Psoas muscle (tissue), 8 donors: ENCODE measurements around the gene CTBP2. TPM values are rescaled to one million over a fixed set of nuclear protein-coding genes. Genes with fewer than 3 reads are reported as not detected.
A peak's percentile ranks its signal among the peaks of the same experiment; 100 is the strongest.

Experiments used
- ATAC-seq, 4 donors: fragments of 200-7000 bp; cut with Tn5 transposase; one replicate each; pipeline ENCODE4 v1.9.1; 2020; ENCODE audit warnings: moderate library complexity in 3 of 4, mild to moderate bottlenecking in 2 of 4
- DNase-seq, 2 donors: peaks; one replicate each; pipeline ENCODE4 v3.0.0-alpha.2; 2020
- H3K27ac ChIP-seq: fragments of 200-600 bp; one replicate; pipeline ENCODE4 v1.8.0; 2022
- H3K27me3 ChIP-seq, 3 donors: fragments of 200-600 bp in 1 of 3; one replicate each; pipeline versions ENCODE4 v1.6.1 to v1.8.0; 2013 to 2022; ENCODE audit warnings: low read length in 2 of 3, mild to moderate bottlenecking in 2 of 3, moderate library complexity in 1 of 3; ENCODE audit not compliant: insufficient read depth in 3 of 3
- H3K36me3 ChIP-seq, 2 donors: fragments of 200-600 bp in 1 of 2; one replicate each; pipeline versions ENCODE4 v1.6.1 to v1.8.0; 2013 to 2022; ENCODE audit warnings: low read depth in 1 of 2, mild to moderate bottlenecking in 1 of 2, moderate library complexity in 1 of 2; ENCODE audit not compliant: insufficient read depth in 1 of 2
- H3K4me1 ChIP-seq: fragments of 200-600 bp; one replicate; pipeline ENCODE4 v1.8.0; 2022
- H3K4me3 ChIP-seq: fragments of 200-600 bp; one replicate; pipeline ENCODE4 v1.8.0; 2022; ENCODE audit warnings: mild to moderate bottlenecking
- H3K9me3 ChIP-seq: fragments of 200-600 bp; one replicate; pipeline ENCODE4 v1.8.0; 2022
- CTCF ChIP-seq: fragments of 200-600 bp; IDR thresholded peaks from one replicate; pipeline ENCODE4 v1.8.0; 2022; ENCODE audit warnings: antibody characterized with exemption
- WGBS, 3 donors: extraction: QIAGEN DNeasy Blood & Tissue Kit; methylation state at CpG; one replicate each; pipeline versions ENCODE4 v1.1.6 to v1.1.7; 2013; 5-methylcytosine and 5-hydroxymethylcytosine counted together
- intact Hi-C, 2 donors: fragments of 100-400 bp; cut with DNase I; formaldehyde crosslinking; loops; one replicate each; pipeline versions ENCODE4 v1.11.0 to v1.14.2; 2022
- polyA plus RNA-seq, 3 donors: library from polyadenylated mRNA; stranded (reverse); fragments of 200-250 nt; gene quantifications; one replicate each; pipeline ENCODE4 v1.2.3, GENCODE V29; 2013
- total RNA-seq, 4 donors: library from RNA; stranded (reverse); fragmentation: NEBNext Ultra II Directional in 2 of 4; extraction: Animal tissue kit (Norgen Biotek cat#: 25700) in 2 of 4; gene quantifications; one replicate each; pipeline versions ENCODE4 v1.2.1 to v1.2.4, GENCODE V29; 2021 to 2023
- donor health status: healthy with polysubstance abuse.
- donor health status: DM: no; HTN: no; CAD: no; lungs with moderate emphysema.
- donor health status: Bipolar disorder and iron deficiency.
- donor health status: healthy.
- donor health status: DM: yes; HTN: yes; CAD: no.
- donor health status: DM: no; HTN: no; CAD: no.
- donor health status: DM: no; HTN: no; CAD: no.
- donor health status: DM: yes; HTN: yes; CAD: no.

The CTBP2 gene
- total and polyA plus RNA-seq, 7 donors, result 14.7 to 49.8 (median 33.0) TPM

DNA sequence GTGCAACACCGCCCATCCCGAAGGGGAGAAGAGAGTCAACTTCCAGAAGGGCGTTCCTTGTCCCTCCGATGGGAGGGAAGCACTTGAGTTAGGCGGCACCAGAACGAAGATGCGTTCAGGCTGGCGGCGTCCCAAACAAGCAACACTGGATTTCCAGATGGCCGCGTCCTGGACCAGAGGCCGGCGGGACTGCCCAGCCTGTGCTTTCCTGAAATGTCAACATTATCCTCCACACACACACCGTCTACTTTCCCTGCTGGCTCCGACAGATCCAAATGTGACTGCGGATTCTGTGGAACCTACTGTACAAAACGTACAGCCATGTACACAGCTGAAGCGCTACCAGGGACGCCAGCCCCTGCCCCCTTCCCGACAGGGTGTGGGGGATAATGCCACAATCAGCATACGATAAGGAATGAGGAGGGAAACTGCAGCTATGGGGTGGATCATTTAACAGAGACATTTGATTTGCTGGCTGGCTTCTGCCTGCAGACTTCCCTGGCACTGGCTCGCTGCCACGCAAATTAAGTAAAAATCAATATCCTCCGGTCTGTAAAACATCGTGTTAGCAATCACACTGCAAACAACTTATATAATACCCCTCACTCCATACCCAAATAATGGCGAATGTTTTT, 136.4 kb downstream of the CTBP2 start:
- no peak for TF ChIP-seq CTCF
- Histone ChIP-seq H3K27ac (peak overlapping the region; percentile 71), H3K27me3 (no peaks in the 10 kb centered on the region), H3K4me1 (peaks cover 77% of the 10 kb centered on the region), H3K36me3 (peaks cover 0 to 5% of the 10 kb centered on the region in 2 donors), H3K4me3 (peak overlapping the region; percentile 40), H3K9me3 (no peaks in the 10 kb centered on the region)
- ATAC-seq (peak; percentile 16 to 67 (median 50)), DNase-seq (peak; percentile 78 to 90)
- 11 to 17% (median 13%) methylated on average over 26 of the region's 26 CpGs for WGBS, 3 donors
- intact Hi-C loops, result no loop called here

DNA sequence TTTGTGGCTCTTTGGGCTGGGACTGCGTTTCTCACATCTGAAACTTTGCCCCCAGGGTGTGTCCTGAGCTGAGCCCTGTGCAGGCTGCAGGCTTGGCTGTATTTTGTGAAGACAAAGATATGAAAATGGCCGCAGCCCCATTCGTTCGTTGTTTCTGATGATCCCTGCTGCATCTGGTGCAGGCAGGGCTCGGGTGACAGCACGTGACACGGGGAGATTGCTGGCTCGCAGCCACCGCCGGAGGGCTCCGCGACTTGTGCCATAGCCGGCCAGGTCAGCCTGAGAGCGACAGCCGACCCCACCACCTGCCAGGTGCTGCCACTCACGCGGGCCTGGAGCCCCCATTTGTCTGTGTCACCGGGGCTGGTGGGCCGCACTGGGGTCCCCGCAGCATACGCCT, 137.1 kb downstream of the CTBP2 start:
- Histone ChIP-seq H3K27ac (peak overlapping the region; percentile 71), H3K4me1 (peaks cover 77% of the 10 kb centered on the region), H3K9me3 (no peaks in the 10 kb centered on the region), H3K36me3 (peaks cover 0 to 5% of the 10 kb centered on the region in 2 donors), H3K4me3 (peak overlapping the region; percentile 40), H3K27me3 (no peaks in the 10 kb centered on the region)
- DNase-seq (peak; percentile 48 to 72), ATAC-seq (peak; percentile 36 to 62 (median 38))
- no peak for TF ChIP-seq CTCF
- intact Hi-C loops, result no loop called here
- WGBS, 3 donors, result 17 to 31% (median 26%) methylated on average over 21 of the region's 21 CpGs

- intact Hi-C loops, result no loop called here
- no peak for TF ChIP-seq CTCF
- H3K4me3 ChIP-seq, result peak overlapping the region; percentile 40
- no peaks in the 10 kb centered on the region for H3K27me3 ChIP-seq
- DNase-seq, result no peak
- no peak for ATAC-seq
- WGBS, 3 donors, result 93 to 97% (median 96%) methylated on average over 8 of the region's 8 CpGs
- peaks cover 77% of the 10 kb centered on the region for H3K4me1 ChIP-seq
- no peaks in the 10 kb centered on the region for H3K9me3 ChIP-seq
- peak overlapping the region; percentile 71 for H3K27ac ChIP-seq
- H3K36me3 ChIP-seq, result peaks cover 0 to 5% of the 10 kb centered on the region in 2 donors
Observed at GRCh38 chr10:125022671-125023070, 137.7 kb downstream of the CTBP2 start.

- peaks cover 0 to 5% of the 10 kb centered on the region in 2 donors for H3K36me3 ChIP-seq
- H3K9me3 ChIP-seq, result no peaks in the 10 kb centered on the region
- H3K4me3 ChIP-seq, result no peak overlapping the region
- H3K4me1 ChIP-seq, result peaks cover 81% of the 10 kb centered on the region
- ATAC-seq (no peak), DNase-seq (no peak)
- H3K27ac ChIP-seq, result peak overlapping the region; percentile 1
- 73 to 76% (median 74%) methylated on average over 17 of the region's 17 CpGs for WGBS, 3 donors
- TF ChIP-seq CTCF, result no peak
- no peaks in the 10 kb centered on the region for H3K27me3 ChIP-seq
- intact Hi-C loops, result no loop called here
Observed at GRCh38 chr10:125021686-125022344, 138.5 kb downstream of the CTBP2 start.
